Measurements from ENCODE around the gene MAGEA4. TPM values are rescaled to one million over a fixed set of nuclear protein-coding genes. Genes with fewer than 3 reads are reported as not detected.

MAGEA4 gene
- total RNA-seq, 1 donor from 2014 or later = not detected

DNA sequence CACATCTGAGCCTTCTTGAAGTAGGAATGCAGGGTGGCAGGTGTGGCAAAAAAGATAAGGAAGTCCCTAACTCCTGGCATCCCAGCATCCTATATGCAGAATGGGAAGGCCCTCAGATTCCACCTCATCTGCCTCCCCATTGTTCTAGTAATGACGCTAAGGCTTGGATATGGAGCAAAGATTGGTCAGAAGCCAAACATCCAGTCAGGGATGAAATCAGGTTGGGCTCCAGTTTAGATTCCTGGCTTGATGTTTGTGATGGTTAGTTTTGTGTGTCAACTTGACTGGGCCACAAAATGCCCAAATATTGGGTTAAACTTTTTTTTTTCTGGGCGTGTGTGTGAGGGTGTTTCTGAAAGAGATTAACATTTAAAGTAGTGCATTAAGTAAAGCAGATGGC is 39.6 kb upstream of the MAGEA4 start:
- H3K36me3 ChIP-seq = no peaks in the 10 kb centered on the region
- no peaks in the 10 kb centered on the region for H3K4me1 ChIP-seq
- no peak overlapping the region for H2AFZ ChIP-seq (replicated peaks)
- no peaks in the 10 kb centered on the region for H3F3A ChIP-seq (ENCODE audit: low read depth)
- no peak overlapping the region for H3K27ac ChIP-seq
- Mint-ChIP-seq H3K27ac (no peak overlapping the region), H3K9me3 (peaks cover 6% of the 10 kb centered on the region), H3K36me3 (no peaks in the 10 kb centered on the region), H3K4me1 (no peaks in the 10 kb centered on the region), H3K27me3 (ENCODE audit: insufficient read depth, low read depth) (peaks cover 2% of the 10 kb centered on the region), H3K4me3 (no peak overlapping the region)
- H3K9ac ChIP-seq = no peak overlapping the region
- no peaks in the 10 kb centered on the region for H3K79me2 ChIP-seq (ENCODE audit: low read depth)
- TF ChIP-seq EZH2 (IDR thresholded peaks at IDR 0.05) (no peak), EZH2phosphoT487 (IDR thresholded peaks at IDR 0.05) (no peak)
- TF ChIP-seq, protein P1, sequence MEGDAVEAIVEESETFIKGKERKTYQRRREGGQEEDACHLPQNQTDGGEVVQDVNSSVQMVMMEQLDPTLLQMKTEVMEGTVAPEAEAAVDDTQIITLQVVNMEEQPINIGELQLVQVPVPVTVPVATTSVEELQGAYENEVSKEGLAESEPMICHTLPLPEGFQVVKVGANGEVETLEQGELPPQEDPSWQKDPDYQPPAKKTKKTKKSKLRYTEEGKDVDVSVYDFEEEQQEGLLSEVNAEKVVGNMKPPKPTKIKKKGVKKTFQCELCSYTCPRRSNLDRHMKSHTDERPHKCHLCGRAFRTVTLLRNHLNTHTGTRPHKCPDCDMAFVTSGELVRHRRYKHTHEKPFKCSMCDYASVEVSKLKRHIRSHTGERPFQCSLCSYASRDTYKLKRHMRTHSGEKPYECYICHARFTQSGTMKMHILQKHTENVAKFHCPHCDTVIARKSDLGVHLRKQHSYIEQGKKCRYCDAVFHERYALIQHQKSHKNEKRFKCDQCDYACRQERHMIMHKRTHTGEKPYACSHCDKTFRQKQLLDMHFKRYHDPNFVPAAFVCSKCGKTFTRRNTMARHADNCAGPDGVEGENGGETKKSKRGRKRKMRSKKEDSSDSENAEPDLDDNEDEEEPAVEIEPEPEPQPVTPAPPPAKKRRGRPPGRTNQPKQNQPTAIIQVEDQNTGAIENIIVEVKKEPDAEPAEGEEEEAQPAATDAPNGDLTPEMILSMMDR (IDR thresholded peaks at IDR 0.05) = no peak
- H3K27me3 ChIP-seq = no peaks in the 10 kb centered on the region
- no peak overlapping the region for H3K4me2 ChIP-seq
- H4K20me1 ChIP-seq (ENCODE audit: low read depth) = no peaks in the 10 kb centered on the region
- no peak for DNase-seq (ENCODE audit: low spot score)
- no peak overlapping the region for H3K4me3 ChIP-seq
- no peaks in the 10 kb centered on the region for H3K9me3 ChIP-seq (ENCODE audit: low read depth)

DNA sequence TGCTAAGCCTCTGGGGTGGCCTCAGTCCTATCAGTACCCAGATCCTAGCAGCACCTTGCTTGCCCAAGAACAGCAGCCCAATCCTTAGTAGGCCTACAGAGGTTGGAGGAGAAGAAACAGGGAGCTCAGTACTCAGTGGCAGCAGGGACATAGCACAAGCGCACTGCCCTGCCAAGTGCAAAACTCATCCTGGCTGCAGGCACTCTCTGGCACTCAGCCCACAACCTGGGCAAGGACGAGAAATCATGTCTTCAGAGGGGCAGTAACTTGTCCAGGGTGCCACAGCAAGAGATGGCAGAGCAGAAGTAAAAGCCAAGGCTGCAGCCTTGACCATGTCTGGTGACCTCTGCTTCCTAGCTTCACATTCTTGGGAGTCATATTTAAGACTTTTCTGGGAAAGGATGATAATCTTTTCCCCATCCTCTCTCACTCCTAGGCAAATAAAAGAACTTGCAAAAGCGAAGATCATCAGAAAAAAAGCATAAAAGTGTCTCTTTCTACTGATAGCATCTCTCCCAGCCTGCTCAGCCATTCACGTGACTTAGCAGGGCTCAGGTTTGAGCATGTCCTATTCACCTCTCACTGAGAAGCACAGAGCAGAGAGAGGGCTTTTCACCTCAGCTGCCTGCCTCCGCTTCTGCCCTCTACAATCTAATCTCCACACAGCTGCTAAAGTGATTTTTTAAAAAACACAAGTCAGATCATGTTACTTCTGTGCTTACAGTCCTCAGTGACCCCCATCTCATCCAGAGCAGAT is 37.2 kb upstream of the MAGEA4 start:
- Mint-ChIP-seq H3K9me3 (peaks cover 8% of the 10 kb centered on the region), H3K4me3 (no peak overlapping the region), H3K27ac (no peak overlapping the region), H3K36me3 (no peaks in the 10 kb centered on the region), H3K27me3 (ENCODE audit: insufficient read depth, low read depth) (peaks cover 3% of the 10 kb centered on the region), H3K4me1 (no peaks in the 10 kb centered on the region)
- DNase-seq (ENCODE audit: low spot score) = no peak
- TF ChIP-seq, protein P1 (IDR thresholded peaks at IDR 0.05) = no peak
- TF ChIP-seq EZH2 (IDR thresholded peaks at IDR 0.05) (no peak), EZH2phosphoT487 (IDR thresholded peaks at IDR 0.05) (no peak)
- Histone ChIP-seq H3K27me3 (no peaks in the 10 kb centered on the region), H3K4me3 (no peak overlapping the region), H2AFZ (replicated peaks) (no peak overlapping the region), H4K20me1 (ENCODE audit: low read depth) (no peaks in the 10 kb centered on the region), H3K36me3 (no peaks in the 10 kb centered on the region), H3K4me1 (no peaks in the 10 kb centered on the region), H3F3A (ENCODE audit: low read depth) (no peaks in the 10 kb centered on the region), H3K4me2 (no peak overlapping the region), H3K79me2 (ENCODE audit: low read depth) (no peaks in the 10 kb centered on the region), H3K9me3 (ENCODE audit: low read depth) (no peaks in the 10 kb centered on the region), H3K9ac (no peak overlapping the region), H3K27ac (no peak overlapping the region)

DNA sequence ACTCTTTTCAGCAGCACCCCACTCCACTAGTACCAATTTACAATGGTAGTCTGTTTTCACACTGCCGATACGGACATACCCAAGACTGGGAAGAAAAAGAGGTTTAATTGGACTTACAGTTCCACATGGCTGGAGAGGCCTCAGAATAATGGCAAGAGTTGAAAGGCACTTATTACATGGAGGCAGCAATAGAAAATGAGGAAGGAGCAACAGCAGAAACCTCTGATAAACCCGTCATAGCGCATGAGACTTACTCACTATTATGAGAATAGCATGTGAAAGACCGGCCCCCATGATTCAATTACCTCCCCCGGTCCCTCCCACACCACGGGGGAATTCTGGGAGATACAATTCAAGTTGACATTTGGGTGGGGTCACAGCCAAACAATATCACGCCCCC is 34.1 kb upstream of the MAGEA4 start:
- no peaks in the 10 kb centered on the region for H3K4me1 Mint-ChIP-seq
- H3K4me3 Mint-ChIP-seq = no peak overlapping the region
- no peak for TF ChIP-seq EZH2 (IDR thresholded peaks at IDR 0.05)
- no peak for TF ChIP-seq EZH2phosphoT487 (IDR thresholded peaks at IDR 0.05)
- TF ChIP-seq, protein P1 (IDR thresholded peaks at IDR 0.05) = no peak
- H3K36me3 Mint-ChIP-seq = no peaks in the 10 kb centered on the region
- Histone ChIP-seq H3F3A (ENCODE audit: low read depth) (no peaks in the 10 kb centered on the region), H3K36me3 (no peaks in the 10 kb centered on the region), H3K27ac (no peak overlapping the region), H3K79me2 (ENCODE audit: low read depth) (no peaks in the 10 kb centered on the region), H3K9ac (no peak overlapping the region), H3K9me3 (ENCODE audit: low read depth) (peaks cover 4% of the 10 kb centered on the region), H3K27me3 (no peaks in the 10 kb centered on the region), H4K20me1 (ENCODE audit: low read depth) (no peaks in the 10 kb centered on the region), H3K4me2 (no peak overlapping the region), H3K4me3 (no peak overlapping the region), H2AFZ (replicated peaks) (no peak overlapping the region), H3K4me1 (no peaks in the 10 kb centered on the region)
- peaks cover 8% of the 10 kb centered on the region for H3K9me3 Mint-ChIP-seq
- DNase-seq (ENCODE audit: low spot score) = no peak
- H3K27me3 Mint-ChIP-seq (ENCODE audit: insufficient read depth, low read depth) = peaks cover 3% of the 10 kb centered on the region
- no peak overlapping the region for H3K27ac Mint-ChIP-seq

Measured in neural progenitor cell (in vitro differentiated cells).